ENCODE results near the gene FKBP11.
A peak's percentile ranks its signal among the peaks of the same experiment; 100 is the strongest.

The FKBP11 gene

GRCh38 chr12:48903982-48904411 lies 21.3 kb downstream of the FKBP11 start (continued):
- TF ChIP-seq GLI2 (tag by site-specific recombination; IDR thresholded peaks at IDR 0.05; ENCODE audit: borderline replicate concordance, low read depth) (0 out of 2 replicates have a peak, but pooled peaks have one; percentile 68), ZNF16 (tag by site-specific recombination; IDR thresholded peaks at IDR 0.05; ENCODE audit: low read depth) (no peak), ZNF324 (tag by site-specific recombination; IDR thresholded peaks at IDR 0.05) (no peak), ZXDB (tag by site-specific recombination; IDR thresholded peaks at IDR 0.05) (peak; percentile 66; the same call in 1 of the 2 replicates), SCRT1 (tag by site-specific recombination; IDR thresholded peaks at IDR 0.05; ENCODE audit: borderline replicate concordance) (peak; percentile 92), ZNF530 (tag by site-specific recombination; IDR thresholded peaks at IDR 0.05; ENCODE audit: low read depth) (no peak), ZSCAN30 (tag by site-specific recombination; IDR thresholded peaks at IDR 0.05) (0 out of 2 replicates have a peak, but pooled peaks have one; percentile 32), ZNF621 (tag by site-specific recombination; IDR thresholded peaks at IDR 0.05) (no peak), ZNF501 (tag by site-specific recombination; IDR thresholded peaks at IDR 0.05) (0 out of 2 replicates have a peak, but pooled peaks have one; percentile 45), ZNF274 (IDR thresholded peaks at IDR 0.05; ENCODE audit: low read length) (no peak), ZNF274 (tag by site-specific recombination; IDR thresholded peaks at IDR 0.05; ENCODE audit: borderline replicate concordance) (no peak), TSHZ1 (tag by site-specific recombination; IDR thresholded peaks at IDR 0.05; ENCODE audit: borderline replicate concordance) (no peak), KLF8 (tag by site-specific recombination; IDR thresholded peaks at IDR 0.05) (no peak)

- peaks cover 4% of the 10 kb centered on the region; the same call in 1 of the 2 replicates for H3K4me1 ChIP-seq (ENCODE audit: control insufficient read depth, insufficient read depth, low read length)
- no peaks in the 10 kb centered on the region for H3K9me3 ChIP-seq (ENCODE audit: control insufficient read depth, insufficient read depth, low read depth, low read length)
- no peak overlapping the region for H3K4me3 ChIP-seq (ENCODE audit: low read depth, low read length)
- ChIA-PET POLR2A (no interaction called here), CTCF (interaction anchor here (0.6 to 6.5 kb wide), 21 partner anchors 10 to 220 kb away, joined by 3 to 75 read pairs (median 5); partner anchors contain the start of genes DDX23 and RND1)
- no peak overlapping the region for H3K27ac ChIP-seq (ENCODE audit: extremely low read depth, low read depth, low read length)
- H3K36me3 ChIP-seq (ENCODE audit: control insufficient read depth in 2 of 2, insufficient read depth in 1 of 2, low read length in 2 of 2), result no peaks in the 10 kb centered on the region
- peak; percentile 64; the same call in 1 of the 2 replicates for TF ChIP-seq ZNF266 (tag by site-specific recombination; IDR thresholded peaks at IDR 0.05; ENCODE audit: low read depth)
- TF ChIP-seq ZNF558 (tag by site-specific recombination; IDR thresholded peaks at IDR 0.05), result peak; percentile 74; the same call in 1 of the 2 replicates
- peak; percentile 65 for TF ChIP-seq ZNF664 (tag by site-specific recombination; IDR thresholded peaks at IDR 0.05)
- TF ChIP-seq ZNF214 (tag by site-specific recombination; IDR thresholded peaks at IDR 0.05; ENCODE audit: borderline replicate concordance), result no peak; the same call in 1 of the 2 replicates
- TF ChIP-seq ZNF138 (tag by site-specific recombination; IDR thresholded peaks at IDR 0.05; ENCODE audit: borderline replicate concordance), result peak; percentile 74; the same call in 1 of the 2 replicates
- 0 out of 2 replicates have a peak, but pooled peaks have one; percentile 29 for TF ChIP-seq ZNF560 (tag by site-specific recombination; IDR thresholded peaks at IDR 0.05; ENCODE audit: borderline replicate concordance)
- no peak for TF ChIP-seq ZNF157 (tag by site-specific recombination; IDR thresholded peaks at IDR 0.05)
- peak; percentile 91 for TF ChIP-seq ZNF426 (tag by site-specific recombination; IDR thresholded peaks at IDR 0.05)
- TF ChIP-seq ZSCAN5A (tag by site-specific recombination; IDR thresholded peaks at IDR 0.05), result no peak
- TF ChIP-seq ZNF223 (tag by site-specific recombination; IDR thresholded peaks at IDR 0.05), result 0 out of 2 replicates have a peak, but pooled peaks have one; percentile 30
- no peak for TF ChIP-seq CTCF (tag by site-specific recombination; IDR thresholded peaks at IDR 0.05)
- peak; percentile 69; the same call in 1 of the 2 replicates for TF ChIP-seq ZNF140 (tag by site-specific recombination; IDR thresholded peaks at IDR 0.05)
- TF ChIP-seq REST (tag by site-specific recombination; IDR thresholded peaks at IDR 0.05), result peak; percentile 83
Observed at GRCh38 chr12:48903363-48903981, 21.8 kb downstream of the FKBP11 start.

Data from HEK293 (cell line).